Thyroid gland (tissue), 4 donors: ENCODE measurements around the gene EIF1AX. TPM values are rescaled to one million over a fixed set of nuclear protein-coding genes. Genes with fewer than 3 reads are reported as not detected.

ENCODE experiments used
- DNase-seq, 2 donors: peaks; one replicate each; pipeline ENCODE4 v3.0.0-alpha.2; 2019
- H3K27ac ChIP-seq, 3 donors: fragments of 200-600 bp; sonication (generic); 1 replicate in 2 of 3; 2 replicates in 1 of 3; pipeline ENCODE4 v1.5.1; 2016 to 2019; ENCODE audit warnings: mild to moderate bottlenecking in 1 of 3, moderate library complexity in 1 of 3
- H3K27me3 ChIP-seq: fragments of 200-600 bp; sonication (generic); one replicate; pipeline ENCODE4 v1.5.1; 2019
- H3K36me3 ChIP-seq, 2 donors: fragments of 200-600 bp; sonication (generic); one replicate each; pipeline ENCODE4 v1.5.1; 2016 to 2019
- H3K4me1 ChIP-seq, 2 donors: fragments of 200-600 bp; sonication (generic); one replicate each; pipeline ENCODE4 v1.5.1; 2017 to 2019
- H3K4me3 ChIP-seq, 3 donors: fragments of 200-600 bp; sonication (generic); replicated peaks in 1 of 3; 1 replicate in 2 of 3; 2 replicates in 1 of 3; pipeline ENCODE4 v1.5.1; 2016; ENCODE audit warnings: mild to moderate bottlenecking in 1 of 3
- H3K9me3 ChIP-seq: fragments of 200-600 bp; sonication (generic); one replicate; pipeline ENCODE4 v1.5.1; 2017
- POLR2A ChIP-seq, 2 donors: fragments of 450-650 bp; IDR thresholded peaks; one replicate each; pipeline ENCODE4 v1.6.1; 2017; ENCODE audit warnings: antibody characterized with exemption in 2 of 2, mild to moderate bottlenecking in 2 of 2, moderate library complexity in 1 of 2
- WGBS, 2 donors: methylation state at CpG; one replicate each; pipeline ENCODE4 v1.1.5; 2017; 5-methylcytosine and 5-hydroxymethylcytosine counted together
- intact Hi-C: fragments of 100-400 bp; cut with DNase I; formaldehyde crosslinking; loops from one replicate; pipeline ENCODE4 v1.15.1; 2023
- total RNA-seq, 4 donors: library from RNA; depleted of rRNA; stranded (reverse); fragments of >200 nt; gene quantifications; one replicate each; pipeline ENCODE4 v1.2.3, GENCODE V29; 2016
- TF ChIP-seq, protein P1 (sequence below), 6 experiments: fragments of 200-600 bp in 3 of 6; fragments of 450-650 bp in 3 of 6; sonication (generic) in 3 of 6; IDR thresholded peaks; one replicate each; pipeline ENCODE4 v1.5.1; 2016 to 2019; ENCODE audit warnings: antibody characterized with exemption in 6 of 6, mild to moderate bottlenecking in 2 of 6, inconsistent platforms in 1 of 6, moderate library complexity in 1 of 6

Gene EIF1AX
- total RNA-seq, 4 donors from 2014 or later, result 47.0 to 63.6 (median 57.3) TPM

- DNase-seq, result no peak
- H3K36me3 ChIP-seq, result no peaks in the 10 kb centered on the region
- H3K27ac ChIP-seq, result no peak overlapping the region
- TF ChIP-seq, protein P1, sequence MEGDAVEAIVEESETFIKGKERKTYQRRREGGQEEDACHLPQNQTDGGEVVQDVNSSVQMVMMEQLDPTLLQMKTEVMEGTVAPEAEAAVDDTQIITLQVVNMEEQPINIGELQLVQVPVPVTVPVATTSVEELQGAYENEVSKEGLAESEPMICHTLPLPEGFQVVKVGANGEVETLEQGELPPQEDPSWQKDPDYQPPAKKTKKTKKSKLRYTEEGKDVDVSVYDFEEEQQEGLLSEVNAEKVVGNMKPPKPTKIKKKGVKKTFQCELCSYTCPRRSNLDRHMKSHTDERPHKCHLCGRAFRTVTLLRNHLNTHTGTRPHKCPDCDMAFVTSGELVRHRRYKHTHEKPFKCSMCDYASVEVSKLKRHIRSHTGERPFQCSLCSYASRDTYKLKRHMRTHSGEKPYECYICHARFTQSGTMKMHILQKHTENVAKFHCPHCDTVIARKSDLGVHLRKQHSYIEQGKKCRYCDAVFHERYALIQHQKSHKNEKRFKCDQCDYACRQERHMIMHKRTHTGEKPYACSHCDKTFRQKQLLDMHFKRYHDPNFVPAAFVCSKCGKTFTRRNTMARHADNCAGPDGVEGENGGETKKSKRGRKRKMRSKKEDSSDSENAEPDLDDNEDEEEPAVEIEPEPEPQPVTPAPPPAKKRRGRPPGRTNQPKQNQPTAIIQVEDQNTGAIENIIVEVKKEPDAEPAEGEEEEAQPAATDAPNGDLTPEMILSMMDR (IDR thresholded peaks at IDR 0.05), result no peak
- TF ChIP-seq POLR2A (IDR thresholded peaks at IDR 0.05), result no peak
- H3K4me3 ChIP-seq, result no peak overlapping the region
- intact Hi-C loops, result no loop called here
- WGBS, 2 donors, result 68 to 73% methylated on average over 2 of the region's 2 CpGs
- H3K27me3 ChIP-seq, result no peaks in the 10 kb centered on the region
- no peaks in the 10 kb centered on the region for H3K9me3 ChIP-seq
- H3K4me1 ChIP-seq, result no peaks in the 10 kb centered on the region
Observed at GRCh38 chrX:20149326-20149725, 7.7 kb upstream of the EIF1AX start.

GRCh38 chrX:20147561-20147960 is 5.9 kb upstream of the EIF1AX start:
- Histone ChIP-seq H3K36me3 (no peaks in the 10 kb centered on the region), H3K4me3 (no peak overlapping the region), H3K9me3 (no peaks in the 10 kb centered on the region), H3K4me1 (no peaks in the 10 kb centered on the region), H3K27me3 (no peaks in the 10 kb centered on the region), H3K27ac (no peak overlapping the region)
- intact Hi-C loops, result no loop called here
- TF ChIP-seq POLR2A (IDR thresholded peaks at IDR 0.05), result no peak
- TF ChIP-seq, protein P1 (IDR thresholded peaks at IDR 0.05), result no peak
- WGBS, 2 donors, result 86% methylated on average over 1 of the region's 1 CpG
- DNase-seq, result no peak

DNA sequence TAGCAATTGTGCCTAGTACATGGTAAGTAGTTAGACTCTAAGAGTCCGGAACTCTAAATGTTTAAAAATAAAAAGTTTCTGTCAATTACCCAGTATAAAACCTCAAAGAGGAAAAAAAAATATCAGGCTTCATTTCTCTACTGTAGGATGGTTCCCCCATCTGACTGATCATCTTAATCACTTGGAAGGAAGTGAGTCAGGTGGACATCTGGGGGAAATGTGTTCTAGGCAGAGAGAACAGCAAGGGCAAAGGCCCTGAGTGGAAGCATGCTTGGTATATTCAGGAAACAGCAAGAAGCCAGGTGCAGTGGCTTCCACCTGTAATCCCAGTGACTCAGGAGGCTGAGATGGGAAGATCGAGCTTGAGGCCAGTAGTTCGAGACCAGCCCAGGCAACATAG is 2.9 kb upstream of the EIF1AX start:
- intact Hi-C loops, result no loop called here
- WGBS, 2 donors, result 84 to 89% methylated on average over 3 of the region's 3 CpGs
- TF ChIP-seq, protein P1 (IDR thresholded peaks at IDR 0.05), result no peak
- TF ChIP-seq POLR2A (IDR thresholded peaks at IDR 0.05), result no peak
- Histone ChIP-seq H3K27me3 (no peaks in the 10 kb centered on the region), H3K4me1 (peaks cover 9 to 10% of the 10 kb centered on the region in 2 donors), H3K36me3 (no peaks in the 10 kb centered on the region), H3K27ac (no peak overlapping the region), H3K4me3 (no peak overlapping the region), H3K9me3 (no peaks in the 10 kb centered on the region)
- no peak for DNase-seq

DNA sequence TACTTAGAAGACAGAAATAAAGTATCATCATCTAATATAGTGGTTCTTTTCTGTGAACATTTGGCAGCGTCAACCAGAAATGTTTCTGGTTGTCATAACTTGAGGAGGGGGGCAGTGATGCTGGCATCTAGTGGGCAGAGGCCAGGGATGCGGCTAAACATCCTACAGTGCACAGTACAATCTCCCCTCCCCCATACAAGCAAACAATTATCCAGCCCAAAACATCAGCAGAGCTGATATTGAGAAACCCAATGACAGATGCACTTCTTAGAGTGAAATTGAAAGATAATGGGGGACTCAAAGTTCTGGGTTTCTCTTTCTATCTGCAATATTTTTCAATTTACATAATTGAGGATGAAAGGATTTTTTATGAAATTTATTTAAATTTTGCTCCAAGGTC is 1.9 kb upstream of the EIF1AX start:
- peaks cover 15 to 17% of the 10 kb centered on the region in 2 donors for H3K4me1 ChIP-seq
- H3K4me3 ChIP-seq, result no peak overlapping the region
- H3K27ac ChIP-seq, result no peak overlapping the region
- TF ChIP-seq POLR2A (IDR thresholded peaks at IDR 0.05), result no peak
- TF ChIP-seq, protein P1 (IDR thresholded peaks at IDR 0.05), result no peak
- H3K9me3 ChIP-seq, result no peaks in the 10 kb centered on the region
- no peak for DNase-seq
- WGBS, 2 donors, result 85 to 86% methylated on average over 2 of the region's 2 CpGs
- intact Hi-C loops, result no loop called here
- H3K27me3 ChIP-seq, result no peaks in the 10 kb centered on the region
- no peaks in the 10 kb centered on the region for H3K36me3 ChIP-seq

DNA sequence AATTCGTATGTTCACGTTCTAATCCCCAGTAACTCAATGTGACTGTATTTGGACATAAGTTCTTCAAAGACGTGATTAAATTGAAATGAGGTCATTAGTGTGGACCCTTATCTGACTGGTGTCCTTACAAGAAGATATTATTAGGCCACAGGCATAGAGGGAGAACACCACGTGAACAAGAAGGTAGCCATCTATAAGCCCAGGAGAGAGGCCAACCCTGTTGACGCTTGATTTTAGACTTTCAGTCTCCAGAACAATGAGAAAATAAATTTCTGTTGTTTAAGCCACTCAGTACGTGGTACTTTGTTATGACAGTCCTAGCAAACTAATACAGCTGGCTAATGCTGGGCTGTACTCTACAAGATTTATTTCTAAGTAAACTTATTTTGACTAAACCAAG is 1.5 kb upstream of the EIF1AX start:
- Histone ChIP-seq H3K4me1 (peaks cover 15 to 17% of the 10 kb centered on the region in 2 donors), H3K9me3 (no peaks in the 10 kb centered on the region), H3K27ac (no peak overlapping the region), H3K27me3 (no peaks in the 10 kb centered on the region), H3K36me3 (no peaks in the 10 kb centered on the region), H3K4me3 (no peak overlapping the region)
- DNase-seq, result no peak
- no peak for TF ChIP-seq POLR2A (IDR thresholded peaks at IDR 0.05)
- TF ChIP-seq, protein P1 (IDR thresholded peaks at IDR 0.05), result no peak
- intact Hi-C loops, result no loop called here
- 72 to 78% methylated on average over 6 of the region's 6 CpGs for WGBS, 2 donors
